Kidney (tissue), 14 donors: ENCODE results near the gene FAM32A. TPM values are rescaled to one million over a fixed set of nuclear protein-coding genes. Genes with fewer than 3 reads are reported as not detected.

ENCODE experiments used
- DNase-seq, 5 donors: peaks; one replicate each; pipeline ENCODE4 v3.0.0-alpha.2; 2013 to 2020
- FAIRE-seq: peaks from 2 replicates; lab custom pipeline; 2012; peaks lifted over from hg19 to GRCh38; lab: Jason Lieb, UNC
- H3K27ac ChIP-seq, 2 donors: one replicate each; pipeline ENCODE4 v1.7.0; 2013; ENCODE audit warnings: low read depth in 2 of 2, low read length in 2 of 2, inconsistent platforms in 1 of 2
- H3K27me3 ChIP-seq: one replicate; pipeline ENCODE4 v1.7.1; 2013; ENCODE audit warnings: low read length, inconsistent platforms; ENCODE audit not compliant: control insufficient read depth, insufficient read depth
- H3K36me3 ChIP-seq, 3 donors: one replicate each; pipeline versions ENCODE4 v1.7.0 to v1.7.1; 2013; ENCODE audit warnings: low read length in 3 of 3, control low read depth in 1 of 3, inconsistent platforms in 1 of 3; ENCODE audit not compliant: insufficient read depth in 3 of 3, control insufficient read depth in 2 of 3
- H3K4me1 ChIP-seq, 3 donors: one replicate each; pipeline versions ENCODE4 v1.7.0 to v1.7.1; 2013; ENCODE audit warnings: low read length in 3 of 3, inconsistent platforms in 1 of 3, low read depth in 1 of 3; ENCODE audit not compliant: control insufficient read depth in 2 of 3, insufficient read depth in 2 of 3
- H3K4me3 ChIP-seq, 3 donors: one replicate each; pipeline versions ENCODE4 v1.7.0 to v1.8.1; 2013; ENCODE audit warnings: low read length in 3 of 3, control low read depth in 1 of 3, inconsistent platforms in 1 of 3
- H3K9ac ChIP-seq, 3 donors: one replicate each; pipeline versions ENCODE4 v1.7.0 to v1.7.1; 2013; ENCODE audit warnings: low read length in 3 of 3, control low read depth in 1 of 3, inconsistent platforms in 1 of 3
- H3K9me3 ChIP-seq, 3 donors: one replicate each; pipeline versions ENCODE4 v1.7.0 to v1.7.1; 2013; ENCODE audit warnings: low read length in 3 of 3, control low read depth in 1 of 3, inconsistent platforms in 1 of 3; ENCODE audit not compliant: control insufficient read depth in 2 of 3, insufficient read depth in 1 of 3
- intact Hi-C: fragments of 100-400 bp; cut with DNase I; formaldehyde crosslinking; loops from one replicate; pipeline ENCODE4 v1.11.1; 2022
- polyA plus RNA-seq: library from polyadenylated mRNA; stranded (reverse); fragments of 350-450 nt; fragmentation: Illumina TruSeq; extraction: RNeasy Lipid Tissue Mini Kit (QIAGEN cat#74804); gene quantifications from one replicate; pipeline ENCODE4 v1.2.3, GENCODE V29; 2014; ENCODE audit warnings: low read depth, low replicate concordance; ENCODE audit not compliant: insufficient read depth
- total RNA-seq: library from RNA; stranded (reverse); fragmentation: NEBNext Ultra II Directional; extraction: Animal tissue kit (Norgen Biotek cat#: 25700); gene quantifications from one replicate; pipeline ENCODE4 v1.2.1, GENCODE V29; 2021
- TF ChIP-seq, protein P1 (sequence below): IDR thresholded peaks from 3 replicates; pipeline ENCODE4 v1.5.1; 2012; ENCODE audit warnings: mild to moderate bottlenecking, moderate library complexity, borderline replicate concordance; ENCODE audit not compliant: insufficient read depth; ENCODE audit errors: extremely low read depth
- donor health status: control.
- donor health status: control.
- donor health status: control.
- donor health status: control.
- donor health status: control.
- donor health status: DM: yes; HTN: yes; CAD: no.
- donor health status: Normal renal cell carcinoma (clear cell type).

FAM32A gene
- total and polyA plus RNA-seq, 2 donors from 2014 or later: 53.5 to 105 TPM

DNA sequence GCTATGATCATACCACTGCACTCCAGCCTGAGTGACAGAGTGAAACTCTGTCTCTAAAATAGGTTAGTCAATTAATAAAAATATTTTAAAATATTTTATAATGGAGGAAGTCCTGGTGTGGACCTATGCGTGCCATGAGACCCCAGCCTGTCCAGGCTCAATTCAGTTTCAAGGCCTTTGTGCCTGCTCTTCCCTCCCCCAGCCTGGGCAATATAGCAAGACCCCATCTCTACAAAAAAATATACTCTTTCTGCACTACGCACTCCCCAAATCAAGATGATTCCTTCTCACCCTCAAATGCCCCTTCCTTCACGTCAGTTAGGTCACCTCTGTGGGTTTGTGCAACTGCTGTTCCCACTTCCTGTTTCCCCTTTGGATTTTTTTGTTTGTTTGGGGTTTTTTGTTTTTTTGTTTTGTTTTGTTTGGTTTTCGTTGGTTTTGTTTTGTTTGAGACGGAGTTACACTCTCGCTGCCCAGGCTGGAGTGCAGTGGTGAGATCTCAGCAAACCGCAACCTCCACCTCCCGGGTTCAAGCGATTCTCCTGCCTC, 43.1 kb upstream of the FAM32A start:
- TF ChIP-seq, protein P1, sequence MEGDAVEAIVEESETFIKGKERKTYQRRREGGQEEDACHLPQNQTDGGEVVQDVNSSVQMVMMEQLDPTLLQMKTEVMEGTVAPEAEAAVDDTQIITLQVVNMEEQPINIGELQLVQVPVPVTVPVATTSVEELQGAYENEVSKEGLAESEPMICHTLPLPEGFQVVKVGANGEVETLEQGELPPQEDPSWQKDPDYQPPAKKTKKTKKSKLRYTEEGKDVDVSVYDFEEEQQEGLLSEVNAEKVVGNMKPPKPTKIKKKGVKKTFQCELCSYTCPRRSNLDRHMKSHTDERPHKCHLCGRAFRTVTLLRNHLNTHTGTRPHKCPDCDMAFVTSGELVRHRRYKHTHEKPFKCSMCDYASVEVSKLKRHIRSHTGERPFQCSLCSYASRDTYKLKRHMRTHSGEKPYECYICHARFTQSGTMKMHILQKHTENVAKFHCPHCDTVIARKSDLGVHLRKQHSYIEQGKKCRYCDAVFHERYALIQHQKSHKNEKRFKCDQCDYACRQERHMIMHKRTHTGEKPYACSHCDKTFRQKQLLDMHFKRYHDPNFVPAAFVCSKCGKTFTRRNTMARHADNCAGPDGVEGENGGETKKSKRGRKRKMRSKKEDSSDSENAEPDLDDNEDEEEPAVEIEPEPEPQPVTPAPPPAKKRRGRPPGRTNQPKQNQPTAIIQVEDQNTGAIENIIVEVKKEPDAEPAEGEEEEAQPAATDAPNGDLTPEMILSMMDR: no peak
- Histone ChIP-seq H3K27ac (no peak overlapping the region), H3K9ac (no peak overlapping the region), H3K27me3 (no peaks in the 10 kb centered on the region), H3K36me3 (no peaks in the 10 kb centered on the region), H3K4me1 (no peaks in the 10 kb centered on the region), H3K4me3 (no peak overlapping the region), H3K9me3 (no peaks in the 10 kb centered on the region)
- FAIRE-seq: no peak
- intact Hi-C loops: no loop called here
- no peak for DNase-seq

DNA sequence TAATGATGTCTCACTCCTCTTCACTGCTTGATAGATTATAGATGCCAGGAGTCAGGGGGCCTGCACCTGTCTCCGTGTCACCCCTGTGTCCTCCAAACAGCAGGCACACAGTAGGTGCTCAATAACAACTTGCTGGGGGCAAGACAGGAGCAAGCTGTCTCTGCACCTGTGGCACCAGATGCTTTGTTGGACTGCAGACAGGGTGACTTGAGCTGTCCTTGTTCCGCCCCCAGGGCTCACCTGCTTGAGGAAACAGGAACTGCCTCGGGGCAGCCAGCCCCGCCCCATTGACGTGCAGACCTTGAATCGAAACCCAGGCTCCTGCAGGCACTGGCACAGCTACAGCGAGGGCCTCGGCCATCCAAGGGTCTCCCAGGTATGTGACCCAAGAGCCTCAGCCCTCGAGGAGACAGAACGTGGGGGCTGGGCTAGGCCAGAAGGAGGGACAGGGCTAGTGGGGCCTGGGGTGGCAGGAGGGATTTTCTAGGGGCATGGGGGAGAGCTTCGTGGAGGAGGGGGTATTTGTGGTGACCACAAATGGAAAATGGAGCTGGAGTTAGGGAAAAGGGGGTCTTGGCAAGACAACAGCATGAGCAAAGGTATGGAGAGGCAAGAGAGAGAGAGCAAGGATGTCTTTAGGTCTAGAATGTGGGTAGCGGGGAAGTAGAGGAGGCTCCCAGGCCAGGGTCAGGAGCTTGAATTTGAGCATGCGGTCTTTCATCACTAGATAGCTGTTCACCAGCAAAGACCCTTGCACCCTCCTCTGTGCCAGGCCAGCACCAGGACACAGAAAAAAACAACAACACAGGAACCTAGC, 41.6 kb upstream of the FAM32A start, which contains the start of gene HSH2D:
Gene HSH2D, plus strand, starts transcription at position 287 of the 817 bp plus-strand sequence. CDS start 5,066 bp downstream, outside the sequence.
- no peak within 1 kb of the TSS for H3K9ac ChIP-seq
- FAIRE-seq (no peak), DNase-seq (peak in 3 of 5 donors; percentile 20 to 91 (median 26))
- H3K27me3 ChIP-seq: no peaks in the 10 kb centered on the region
- H3K27ac ChIP-seq: no peak within 1 kb of the TSS
- H3K4me1 ChIP-seq: no peaks in the 10 kb centered on the region
- H3K36me3 ChIP-seq: no peaks in the 10 kb centered on the region
- H3K4me3 ChIP-seq: no peak within 1 kb of the TSS
- TF ChIP-seq, protein P1: no peak
- intact Hi-C loops: no loop called here
- no peaks in the 10 kb centered on the region for H3K9me3 ChIP-seq

DNA sequence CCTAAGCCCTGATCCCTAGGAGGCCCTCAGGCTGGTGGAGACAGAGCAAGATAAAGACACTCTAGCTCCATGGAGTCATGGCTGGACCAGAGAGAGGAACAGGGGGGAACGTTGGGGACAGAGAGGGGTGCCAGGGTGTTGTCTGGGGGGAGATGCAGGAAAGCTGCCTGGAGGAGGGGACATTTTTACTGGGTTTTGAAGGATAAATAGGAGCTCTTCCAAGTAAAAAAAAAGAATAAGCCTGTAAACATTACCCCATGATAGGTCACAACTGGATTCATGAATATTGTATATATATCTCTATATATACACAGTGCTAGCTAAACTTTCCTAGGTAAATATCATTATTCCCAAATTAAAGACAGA, 41.0 kb upstream of the FAM32A start:
- no peak overlapping the region for H3K9ac ChIP-seq
- FAIRE-seq (no peak), DNase-seq (no peak)
- TF ChIP-seq, protein P1: no peak
- no peaks in the 10 kb centered on the region for H3K9me3 ChIP-seq
- no peaks in the 10 kb centered on the region for H3K4me1 ChIP-seq
- H3K4me3 ChIP-seq: no peak overlapping the region
- no peak overlapping the region for H3K27ac ChIP-seq
- H3K36me3 ChIP-seq: no peaks in the 10 kb centered on the region
- H3K27me3 ChIP-seq: no peaks in the 10 kb centered on the region
- intact Hi-C loops: no loop called here
